AG09309 (cell line): Measurements from ENCODE around the gene PCDHGA12.

Source experiments
- DNase-seq: peaks from one replicate; pipeline ENCODE4 v3.0.0-alpha.2; 2010; ENCODE audit warnings: low read depth
- H3K4me3 ChIP-seq: 2 replicates; pipeline ENCODE4 v1.5.1; 2011; ENCODE audit warnings: mild to moderate bottlenecking, low read depth, low read length, moderate library complexity; ENCODE audit not compliant: control insufficient read depth
- TF ChIP-seq, protein P1 (sequence below): IDR thresholded peaks from 2 replicates; pipeline ENCODE4 v1.5.1; 2011; ENCODE audit warnings: mild to moderate bottlenecking, low read depth, low read length, inconsistent platforms; ENCODE audit not compliant: insufficient read depth, control insufficient read depth; ENCODE audit errors: missing control alignments

The PCDHGA12 gene

DNA sequence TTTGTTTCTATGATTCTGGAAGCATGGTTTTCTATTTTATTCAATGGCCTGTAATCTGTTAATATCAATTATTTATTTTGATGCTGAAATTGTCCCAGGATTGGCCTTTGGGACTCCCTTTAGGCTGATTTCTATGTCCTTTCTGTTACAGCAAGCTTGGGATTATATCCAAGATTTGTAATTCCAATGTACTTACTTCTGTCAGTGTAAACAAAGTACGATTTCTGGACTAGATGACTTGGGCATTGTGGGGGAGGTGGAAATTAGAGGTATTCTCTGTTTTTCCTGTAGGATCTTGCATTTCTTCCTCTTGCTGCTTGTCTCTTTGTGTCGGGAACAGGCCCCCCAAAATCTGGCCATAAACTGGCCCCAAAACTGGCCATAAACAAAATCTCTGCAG, 3.7 kb downstream of the PCDHGA12 start:
- TF ChIP-seq, protein P1, sequence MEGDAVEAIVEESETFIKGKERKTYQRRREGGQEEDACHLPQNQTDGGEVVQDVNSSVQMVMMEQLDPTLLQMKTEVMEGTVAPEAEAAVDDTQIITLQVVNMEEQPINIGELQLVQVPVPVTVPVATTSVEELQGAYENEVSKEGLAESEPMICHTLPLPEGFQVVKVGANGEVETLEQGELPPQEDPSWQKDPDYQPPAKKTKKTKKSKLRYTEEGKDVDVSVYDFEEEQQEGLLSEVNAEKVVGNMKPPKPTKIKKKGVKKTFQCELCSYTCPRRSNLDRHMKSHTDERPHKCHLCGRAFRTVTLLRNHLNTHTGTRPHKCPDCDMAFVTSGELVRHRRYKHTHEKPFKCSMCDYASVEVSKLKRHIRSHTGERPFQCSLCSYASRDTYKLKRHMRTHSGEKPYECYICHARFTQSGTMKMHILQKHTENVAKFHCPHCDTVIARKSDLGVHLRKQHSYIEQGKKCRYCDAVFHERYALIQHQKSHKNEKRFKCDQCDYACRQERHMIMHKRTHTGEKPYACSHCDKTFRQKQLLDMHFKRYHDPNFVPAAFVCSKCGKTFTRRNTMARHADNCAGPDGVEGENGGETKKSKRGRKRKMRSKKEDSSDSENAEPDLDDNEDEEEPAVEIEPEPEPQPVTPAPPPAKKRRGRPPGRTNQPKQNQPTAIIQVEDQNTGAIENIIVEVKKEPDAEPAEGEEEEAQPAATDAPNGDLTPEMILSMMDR, result no peak
- no peak for DNase-seq
- H3K4me3 ChIP-seq, result no peak overlapping the region

DNA sequence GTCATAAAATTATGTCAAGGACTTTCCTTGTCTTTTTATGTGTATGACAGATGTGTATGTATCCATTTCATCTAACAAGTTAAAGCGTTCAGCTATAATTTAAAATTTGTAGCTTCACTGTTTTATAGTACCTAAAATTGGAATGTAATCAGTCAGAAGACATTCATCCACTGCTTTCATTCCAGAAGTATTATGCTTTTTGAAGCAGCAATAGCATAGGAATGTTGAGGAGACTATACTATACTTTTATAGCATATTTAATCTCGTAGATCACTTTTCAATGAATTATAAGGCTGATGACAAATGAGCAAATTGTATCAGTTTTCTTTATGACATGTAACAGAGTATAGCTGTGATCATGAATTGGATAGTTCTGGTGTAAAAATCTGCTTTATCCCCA, 6.9 kb downstream of the PCDHGA12 start:
- no peak overlapping the region for H3K4me3 ChIP-seq
- TF ChIP-seq, protein P1, result no peak
- DNase-seq, result no peak

DNA sequence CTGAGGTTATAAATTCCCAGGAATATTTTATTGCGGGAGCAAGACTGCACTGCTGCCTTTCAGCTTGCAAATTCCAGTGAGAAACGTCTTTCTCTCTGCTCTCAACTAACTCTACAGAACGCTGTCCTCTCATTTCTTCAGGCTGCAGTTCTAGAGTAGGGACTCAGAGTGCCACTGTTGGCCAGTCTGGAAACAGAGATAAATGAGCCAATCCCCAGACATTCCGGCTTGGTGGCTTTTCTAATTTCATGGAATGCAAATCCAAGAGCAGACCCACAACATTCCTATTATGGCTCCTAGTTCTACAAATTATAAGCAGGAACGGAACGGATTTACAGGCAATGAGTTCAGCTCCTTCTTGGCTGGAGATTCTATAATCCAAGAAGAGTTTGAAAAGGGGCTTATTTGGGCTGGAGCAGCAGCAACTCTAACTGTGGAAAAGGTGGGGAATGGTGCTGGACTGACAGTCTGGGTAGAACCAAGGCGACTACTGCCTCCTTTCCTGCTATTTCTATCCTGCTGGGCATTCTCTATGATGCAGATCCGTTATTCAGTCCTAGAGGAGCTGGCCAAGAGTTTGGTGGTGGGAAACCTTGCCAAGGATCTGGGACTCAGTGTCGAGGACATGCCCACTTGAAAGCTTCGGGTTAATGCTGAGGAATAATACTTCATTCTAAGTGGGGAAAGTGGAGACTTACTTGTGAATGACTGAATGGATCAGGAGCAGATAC, 9.3 kb downstream of the PCDHGA12 start:
- H3K4me3 ChIP-seq, result no peak overlapping the region
- TF ChIP-seq, protein P1, result peak; percentile 12
- DNase-seq, result no peak

DNA sequence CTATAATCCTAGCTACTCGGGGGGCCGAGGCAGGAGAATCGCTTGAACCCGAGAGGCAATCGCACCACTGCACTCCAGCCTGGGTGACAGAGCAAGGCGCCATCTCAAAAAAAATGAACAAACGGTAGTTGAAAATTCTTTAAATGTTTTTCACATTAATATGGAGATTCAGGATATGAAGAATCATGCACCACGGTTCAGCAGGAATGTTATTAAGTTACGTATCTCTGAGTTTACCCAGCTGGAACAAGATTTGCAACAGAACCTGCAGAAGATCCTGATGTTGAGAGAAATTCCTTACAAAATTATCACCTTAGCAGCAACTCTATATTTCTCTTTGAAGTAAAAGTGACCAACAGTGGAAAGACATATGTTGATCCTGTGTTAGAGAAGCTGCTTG, 10.0 kb downstream of the PCDHGA12 start:
- DNase-seq, result no peak
- TF ChIP-seq, protein P1, result no peak
- H3K4me3 ChIP-seq, result no peak overlapping the region

DNA sequence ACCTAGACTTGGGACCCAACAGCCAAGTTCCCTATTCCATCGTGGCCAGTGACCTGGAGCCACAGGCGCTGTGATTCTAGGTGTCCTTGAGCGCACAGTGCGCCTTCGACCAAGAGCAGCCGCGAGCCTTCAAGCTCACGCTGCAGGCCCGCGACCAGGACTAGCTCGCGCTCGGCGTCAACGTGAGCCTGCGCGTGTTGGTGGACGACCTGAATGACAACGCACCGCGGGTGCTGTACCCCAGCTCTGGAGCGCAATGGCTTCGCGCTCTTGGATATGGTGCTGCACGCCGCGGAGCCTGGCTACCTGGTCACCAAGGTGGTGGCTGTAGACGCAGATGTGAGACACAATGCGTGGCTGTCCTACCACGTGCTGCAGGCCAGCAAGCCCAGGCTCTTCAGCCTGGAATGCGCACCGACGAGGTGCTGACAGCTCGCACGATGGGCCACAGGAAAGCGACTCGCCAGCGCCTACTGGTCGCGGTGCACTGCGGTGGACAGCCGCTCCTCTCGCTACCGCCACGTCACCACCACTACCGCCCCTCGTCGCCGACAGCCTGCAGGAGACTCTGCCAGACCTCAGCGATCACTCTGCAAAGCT, 11.4 kb downstream of the PCDHGA12 start:
- DNase-seq, result no peak
- TF ChIP-seq, protein P1, result no peak
- no peak overlapping the region for H3K4me3 ChIP-seq

DNA sequence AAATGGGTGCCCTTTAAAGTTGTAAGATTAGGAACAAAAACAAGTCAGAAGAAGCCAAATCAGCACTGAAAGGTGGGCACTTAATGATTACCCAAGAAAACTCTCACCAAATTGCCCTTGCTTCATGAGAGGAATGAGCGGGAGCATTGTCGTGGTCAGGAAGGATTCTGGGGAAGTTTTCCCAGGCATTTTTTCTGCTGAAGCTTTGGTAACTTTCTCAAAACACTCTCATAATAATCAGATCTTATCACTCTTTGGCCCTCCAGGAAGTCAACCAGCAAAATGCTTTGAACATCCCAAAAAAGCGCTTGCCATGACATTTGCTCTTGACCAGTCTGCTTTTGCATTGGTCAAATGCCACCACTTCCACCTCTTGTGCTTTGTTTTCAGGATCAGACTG, 35.0 kb downstream of the PCDHGA12 start:
- H3K4me3 ChIP-seq, result no peak overlapping the region
- TF ChIP-seq, protein P1, result no peak
- no peak for DNase-seq

DNA sequence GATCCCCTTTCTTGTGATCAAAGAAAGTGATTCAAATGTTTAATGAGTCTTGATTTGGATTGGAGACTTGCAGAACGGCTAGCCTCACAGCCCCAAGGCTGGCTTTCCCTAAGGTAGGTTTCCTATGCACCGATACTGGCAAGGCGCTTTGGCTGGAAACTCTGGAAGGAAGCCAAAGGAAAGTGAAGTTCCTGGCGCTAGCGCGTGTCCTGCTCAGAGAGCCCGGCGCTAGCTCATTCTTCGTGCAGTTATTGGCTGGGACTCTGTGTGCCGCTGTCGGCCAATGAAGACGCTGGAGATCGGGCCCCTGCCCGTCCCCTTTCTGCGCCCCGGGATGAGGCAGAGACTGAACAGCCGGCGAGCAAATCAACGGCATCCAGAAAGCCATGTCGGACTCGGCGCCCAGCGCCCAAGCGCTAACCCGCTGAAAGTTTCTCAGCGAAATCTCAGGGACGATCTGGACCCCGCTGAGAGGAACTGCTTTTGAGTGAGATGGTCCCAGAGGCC, 45.4 kb downstream of the PCDHGA12 start, which contains the start of gene PCDHGC3:
Gene PCDHGC3 (plus strand): TSS at position 342 of the 507 bp plus-strand sequence. CDS start 151 bp downstream, at position 493.
- DNase-seq, result peak; percentile 87
- TF ChIP-seq, protein P1, result peak; percentile 47

More for the DNA sequence above, 45.4 kb downstream of the PCDHGA12 start, which contains the start of gene PCDHGC3:
- peak within 1 kb of the TSS; percentile 51 for H3K4me3 ChIP-seq
